Mesothelial cell of epicardium (in vitro differentiated cells): ENCODE measurements around the gene MAP7. TPM values are rescaled to one million over a fixed set of nuclear protein-coding genes. Genes with fewer than 3 reads are reported as not detected.

ENCODE experiments used
- DNase-seq, 2 experiments: peaks; one replicate each; pipeline ENCODE4 v3.0.0; 2021; ENCODE audit warnings: low spot score in 2 of 2; ENCODE audit not compliant: unreplicated experiment in 2 of 2
- H3K27ac Mint-ChIP-seq: 2 replicates; pipeline ENCODE4 v1.8.0; 2021; ENCODE audit warnings: mixed read lengths
- H3K27me3 Mint-ChIP-seq: 2 replicates; pipeline ENCODE4 v1.8.0; 2021; ENCODE audit warnings: low read depth, mixed read lengths
- H3K36me3 Mint-ChIP-seq: 2 replicates; pipeline ENCODE4 v1.8.0; 2021; ENCODE audit warnings: mixed read lengths
- H3K4me1 Mint-ChIP-seq: 2 replicates; pipeline ENCODE4 v1.8.0; 2021; ENCODE audit warnings: mixed read lengths
- H3K4me3 Mint-ChIP-seq: 2 replicates; pipeline ENCODE4 v1.8.0; 2021; ENCODE audit warnings: mild to moderate bottlenecking, moderate library complexity, mixed read lengths
- H3K9me3 Mint-ChIP-seq: 2 replicates; pipeline ENCODE4 v1.8.0; 2021; ENCODE audit warnings: mixed read lengths
- total RNA-seq: library from RNA; stranded (reverse); gene quantifications from 3 replicates; pipeline ENCODE4 v1.2.1, GENCODE V29; 2021
- TF ChIP-seq, protein P1 (sequence below): fragments of 200-600 bp; sonication (generic); IDR thresholded peaks from one replicate; pipeline ENCODE4 v1.5.0; 2021; ENCODE audit warnings: antibody characterized with exemption; ENCODE audit not compliant: unreplicated experiment

MAP7 gene
- total RNA-seq, 1 donor from 2014 or later, result 15.1 TPM

DNA sequence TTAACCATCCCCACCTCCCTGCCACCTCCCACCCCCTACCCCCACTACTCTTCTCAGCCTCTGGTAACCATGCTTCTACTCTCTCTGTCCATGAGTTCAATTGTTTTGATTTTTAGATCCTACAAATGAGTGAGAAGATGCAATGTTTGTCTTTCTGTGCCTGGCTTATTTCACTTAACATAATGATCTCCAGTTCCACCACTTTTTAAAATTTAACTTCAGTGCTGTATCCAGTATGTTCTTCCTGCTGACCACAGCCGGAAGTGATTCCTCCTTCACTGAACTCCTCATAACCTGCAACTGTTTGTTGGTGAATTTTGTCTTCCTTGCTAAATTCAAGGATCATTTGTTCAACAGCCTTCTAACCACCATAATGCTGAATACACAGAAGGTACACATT, 3.9 kb downstream of the MAP7 start:
- no peaks in the 10 kb centered on the region for H3K9me3 Mint-ChIP-seq
- H3K4me3 Mint-ChIP-seq, result no peak overlapping the region
- peaks cover 19% of the 10 kb centered on the region for H3K27me3 Mint-ChIP-seq
- peaks cover 11% of the 10 kb centered on the region for H3K4me1 Mint-ChIP-seq
- no peaks in the 10 kb centered on the region for H3K36me3 Mint-ChIP-seq
- no peak for DNase-seq
- no peak overlapping the region for H3K27ac Mint-ChIP-seq
- TF ChIP-seq, protein P1, sequence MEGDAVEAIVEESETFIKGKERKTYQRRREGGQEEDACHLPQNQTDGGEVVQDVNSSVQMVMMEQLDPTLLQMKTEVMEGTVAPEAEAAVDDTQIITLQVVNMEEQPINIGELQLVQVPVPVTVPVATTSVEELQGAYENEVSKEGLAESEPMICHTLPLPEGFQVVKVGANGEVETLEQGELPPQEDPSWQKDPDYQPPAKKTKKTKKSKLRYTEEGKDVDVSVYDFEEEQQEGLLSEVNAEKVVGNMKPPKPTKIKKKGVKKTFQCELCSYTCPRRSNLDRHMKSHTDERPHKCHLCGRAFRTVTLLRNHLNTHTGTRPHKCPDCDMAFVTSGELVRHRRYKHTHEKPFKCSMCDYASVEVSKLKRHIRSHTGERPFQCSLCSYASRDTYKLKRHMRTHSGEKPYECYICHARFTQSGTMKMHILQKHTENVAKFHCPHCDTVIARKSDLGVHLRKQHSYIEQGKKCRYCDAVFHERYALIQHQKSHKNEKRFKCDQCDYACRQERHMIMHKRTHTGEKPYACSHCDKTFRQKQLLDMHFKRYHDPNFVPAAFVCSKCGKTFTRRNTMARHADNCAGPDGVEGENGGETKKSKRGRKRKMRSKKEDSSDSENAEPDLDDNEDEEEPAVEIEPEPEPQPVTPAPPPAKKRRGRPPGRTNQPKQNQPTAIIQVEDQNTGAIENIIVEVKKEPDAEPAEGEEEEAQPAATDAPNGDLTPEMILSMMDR, result no peak

DNA sequence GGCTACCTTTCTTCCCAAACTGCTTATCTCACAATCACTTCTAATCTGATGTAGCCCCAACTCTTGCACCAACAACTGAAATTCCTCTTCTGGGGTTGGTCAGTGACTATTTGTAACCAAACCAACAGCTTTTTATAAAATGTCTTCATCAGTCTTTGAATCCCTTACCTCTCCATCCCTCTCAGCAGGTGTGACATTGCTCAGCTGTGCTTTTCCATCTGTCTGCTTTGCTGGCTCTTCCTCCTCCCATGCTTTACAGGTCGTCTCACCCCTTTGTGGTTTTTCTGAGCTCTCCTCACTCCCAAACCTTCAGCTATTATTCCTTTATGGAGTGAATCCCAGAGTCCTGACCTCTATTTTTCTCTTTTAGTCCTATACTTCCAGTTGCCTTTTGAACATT, 5.9 kb downstream of the MAP7 start:
- no peaks in the 10 kb centered on the region for H3K9me3 Mint-ChIP-seq
- no peaks in the 10 kb centered on the region for H3K36me3 Mint-ChIP-seq
- no peak for DNase-seq
- H3K4me1 Mint-ChIP-seq, result peaks cover 15% of the 10 kb centered on the region
- H3K27me3 Mint-ChIP-seq, result peaks cover 11% of the 10 kb centered on the region
- TF ChIP-seq, protein P1, result no peak
- H3K4me3 Mint-ChIP-seq, result no peak overlapping the region
- H3K27ac Mint-ChIP-seq, result no peak overlapping the region

DNA sequence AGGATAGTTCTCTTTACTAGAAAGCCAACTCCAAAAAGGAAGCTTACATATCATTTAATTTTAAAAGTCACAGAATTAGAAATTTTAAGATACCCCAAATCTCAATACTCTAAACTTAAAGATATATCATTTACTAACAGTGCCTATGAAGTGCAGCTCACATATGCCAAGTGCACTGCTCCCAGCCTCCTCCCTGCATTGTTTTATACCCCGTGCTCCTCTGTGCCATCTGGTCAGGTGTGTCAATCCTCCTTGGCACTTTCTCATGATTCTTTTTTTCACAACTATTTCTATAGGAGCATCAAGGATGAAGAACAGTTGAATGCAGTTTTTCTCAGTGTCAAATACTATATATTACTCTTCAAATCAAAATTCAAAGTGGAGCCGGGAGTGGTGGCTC, 8.8 kb downstream of the MAP7 start:
- H3K36me3 Mint-ChIP-seq, result no peaks in the 10 kb centered on the region
- no peak overlapping the region for H3K27ac Mint-ChIP-seq
- no peak overlapping the region for H3K4me3 Mint-ChIP-seq
- no peaks in the 10 kb centered on the region for H3K27me3 Mint-ChIP-seq
- H3K4me1 Mint-ChIP-seq, result peaks cover 6% of the 10 kb centered on the region
- DNase-seq, result no peak
- TF ChIP-seq, protein P1, result no peak
- no peaks in the 10 kb centered on the region for H3K9me3 Mint-ChIP-seq

DNA sequence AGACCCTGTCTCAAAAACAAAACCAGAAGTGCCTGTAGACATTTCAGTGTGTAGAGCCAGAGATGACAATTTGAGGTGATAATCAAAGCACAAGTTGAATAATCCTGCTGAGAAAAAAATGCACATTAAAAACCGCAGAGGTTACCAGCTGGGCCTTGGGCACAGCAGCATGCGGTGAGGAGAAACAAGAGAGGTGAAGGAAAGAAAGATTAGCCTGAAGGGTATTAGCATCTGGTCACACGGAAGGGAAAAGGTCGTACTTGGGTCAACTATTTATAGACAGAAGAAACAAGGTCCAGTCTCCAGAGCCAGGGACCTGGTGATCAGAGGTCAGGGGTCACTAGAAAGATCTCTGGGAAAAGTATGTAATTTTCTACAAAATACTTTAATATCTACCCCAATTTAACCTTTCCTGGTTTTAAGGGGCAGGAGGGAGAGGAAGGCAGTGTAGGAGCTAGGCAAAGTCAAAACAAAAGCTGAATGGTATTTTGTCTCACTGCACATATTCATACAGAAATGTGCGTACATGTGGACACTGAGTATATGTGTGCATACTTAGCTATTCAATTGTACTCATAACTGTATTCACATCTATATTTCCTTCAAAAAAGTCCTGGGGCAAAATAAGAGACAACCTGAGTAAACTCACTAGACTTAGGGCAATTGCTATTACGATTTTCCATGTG, 10.1 kb downstream of the MAP7 start:
- Mint-ChIP-seq H3K9me3 (peaks cover 3% of the 10 kb centered on the region), H3K4me1 (peaks cover 6% of the 10 kb centered on the region), H3K36me3 (peaks cover 1% of the 10 kb centered on the region), H3K27me3 (no peaks in the 10 kb centered on the region), H3K27ac (no peak overlapping the region), H3K4me3 (no peak overlapping the region)
- DNase-seq, result no peak
- TF ChIP-seq, protein P1, result no peak

DNA sequence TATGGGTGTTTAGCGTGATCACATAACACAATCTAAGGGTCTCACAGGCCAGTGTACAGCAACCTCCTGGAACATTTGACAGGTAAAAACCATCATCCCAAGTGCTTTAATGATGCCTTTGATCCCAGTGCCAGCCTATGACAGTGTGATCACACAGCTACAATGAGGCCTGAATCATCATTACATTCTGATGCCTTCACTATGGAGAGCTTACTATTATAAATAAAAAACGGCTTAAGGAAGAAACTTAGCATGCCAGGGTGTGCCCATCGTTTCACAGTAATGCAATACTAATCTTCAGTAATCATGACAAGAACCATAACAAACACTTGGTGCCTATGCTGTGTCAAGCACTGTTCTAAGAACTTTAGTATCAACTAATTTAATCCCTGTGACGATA, 11.4 kb downstream of the MAP7 start:
- DNase-seq, result no peak
- TF ChIP-seq, protein P1, result no peak
- Mint-ChIP-seq H3K36me3 (peaks cover 1% of the 10 kb centered on the region), H3K9me3 (peaks cover 3% of the 10 kb centered on the region), H3K27ac (no peak overlapping the region), H3K4me1 (peaks cover 6% of the 10 kb centered on the region), H3K27me3 (no peaks in the 10 kb centered on the region), H3K4me3 (no peak overlapping the region)
